SU-DHL-6 (cell line): ENCODE measurements around the gene COX6B1.

Experiments
- H2AFZ ChIP-seq: fragments of 200-600 bp; sonication (generic); 2 replicates; pipeline ENCODE4 v1.6.1; 2014; ENCODE audit warnings: low read depth, mild to moderate bottlenecking, moderate library complexity, mixed read lengths, antibody characterized with exemption, low read length; ENCODE audit not compliant: severe bottlenecking
- H3F3A ChIP-seq: fragments of 200-600 bp; shearing (Covaris generic); 2 replicates; pipeline ENCODE4 v1.6.0; 2016; ENCODE audit warnings: antibody characterized with exemption, mild to moderate bottlenecking; ENCODE audit not compliant: insufficient read depth
- H3K27ac ChIP-seq: fragments of 200-600 bp; sonication (generic); 2 replicates; pipeline ENCODE4 v1.5.1; 2016; ENCODE audit warnings: low read depth, mild to moderate bottlenecking, low read length, moderate library complexity, mixed read lengths
- H3K27me3 ChIP-seq: fragments of 200-600 bp; sonication (generic), shearing (Covaris generic); 2 replicates; pipeline ENCODE4 v1.6.0; 2014; ENCODE audit warnings: mild to moderate bottlenecking, low read length
- H3K36me3 ChIP-seq: fragments of 200-600 bp; sonication (generic); 2 replicates; pipeline ENCODE4 v1.6.1; 2014; ENCODE audit warnings: mild to moderate bottlenecking, low read length, mixed read lengths
- H3K4me2 ChIP-seq: fragments of 300-600, 200-600 bp; shearing (Covaris generic), sonication (generic); 2 replicates; pipeline ENCODE4 v1.6.0; 2014; ENCODE audit warnings: low read length, low read depth, mild to moderate bottlenecking; ENCODE audit not compliant: poor library complexity, severe bottlenecking
- H3K4me3 ChIP-seq: fragments of 200-600 bp; sonication (generic); 2 replicates; pipeline ENCODE4 v1.5.1; 2014; ENCODE audit warnings: antibody characterized with exemption, low read length, mild to moderate bottlenecking, mixed read lengths; ENCODE audit not compliant: insufficient read depth, poor library complexity, severe bottlenecking
- H3K79me2 ChIP-seq: fragments of 200-600 bp; sonication (generic); 2 replicates; pipeline ENCODE4 v1.6.1; 2014; ENCODE audit warnings: mild to moderate bottlenecking, low read length, moderate library complexity; ENCODE audit not compliant: insufficient read depth
- H3K9ac ChIP-seq: fragments of 200-600 bp; sonication (generic); 2 replicates; pipeline ENCODE4 v1.7.0; 2014; ENCODE audit warnings: mild to moderate bottlenecking, low read length
- H3K9me2 ChIP-seq: fragments of 200-600 bp; sonication (generic); replicated peaks from 2 replicates; pipeline ENCODE4 v1.6.1; 2014; ENCODE audit warnings: low read length; ENCODE audit not compliant: insufficient read depth
- H3K9me3 ChIP-seq: fragments of 200-600 bp; sonication (generic); 2 replicates; pipeline ENCODE4 v1.6.1; 2014; ENCODE audit warnings: low read length, mixed read lengths; ENCODE audit not compliant: insufficient read depth
- H4K20me1 ChIP-seq: fragments of 200-600 bp; sonication (generic); 2 replicates; pipeline ENCODE4 v1.6.1; 2014; ENCODE audit warnings: low read depth, mild to moderate bottlenecking, antibody characterized with exemption, low read length, moderate library complexity, mixed read lengths
- EZH2phosphoT487 ChIP-seq: fragments of 200-600 bp; sonication (generic), shearing (Covaris generic); conservative IDR thresholded peaks from 2 replicates; pipeline ENCODE4 v1.6.1; 2018; ENCODE audit warnings: mild to moderate bottlenecking, antibody characterized with exemption, low read length, moderate library complexity, mixed read lengths
- TF ChIP-seq, protein P1 (sequence below): fragments of 200-600 bp; sonication (generic); IDR thresholded peaks from one replicate; pipeline ENCODE4 v1.5.1; 2017; ENCODE audit warnings: antibody characterized with exemption, mild to moderate bottlenecking, low read length, moderate library complexity; ENCODE audit not compliant: insufficient read depth, poor library complexity, severe bottlenecking

Gene COX6B1

DNA sequence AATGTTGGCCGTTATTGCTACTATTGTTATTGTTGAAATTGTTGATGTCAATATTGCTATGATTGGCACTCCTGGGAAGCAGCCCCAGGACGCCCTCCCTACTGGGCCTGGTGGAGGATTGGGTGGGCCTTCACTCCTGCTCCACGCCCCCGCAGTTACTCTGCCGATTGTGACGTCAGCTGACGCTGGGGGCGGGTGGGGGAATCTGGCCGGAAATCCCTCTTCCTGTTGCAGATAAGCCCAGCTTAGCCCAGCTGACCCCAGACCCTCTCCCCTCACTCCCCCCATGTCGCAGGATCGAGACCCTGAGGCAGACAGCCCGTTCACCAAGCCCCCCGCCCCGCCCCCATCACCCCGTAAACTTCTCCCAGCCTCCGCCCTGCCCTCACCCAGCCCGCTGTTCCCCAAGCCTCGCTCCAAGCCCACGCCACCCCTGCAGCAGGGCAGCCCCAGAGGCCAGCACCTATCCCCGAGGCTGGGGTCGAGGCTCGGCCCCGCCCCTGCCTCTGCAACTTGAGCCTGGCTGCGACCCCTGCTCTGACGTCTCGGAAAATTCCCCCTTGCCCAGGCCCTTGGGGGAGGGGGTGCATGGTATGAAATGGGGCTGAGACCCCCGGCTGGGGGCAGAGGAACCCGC lies 6.5 kb upstream of the COX6B1 start, which contains the start of gene ETV2:
Gene ETV2 (plus strand): TSS at position 231 of the 637 bp plus-strand sequence. CDS start 716 bp downstream, outside the sequence.
- Histone ChIP-seq H3K9me2 (no peaks in the 10 kb centered on the region), H3K27ac (no peak within 1 kb of the TSS), H3K4me2 (peak within 1 kb of the TSS; percentile 91), H2AFZ (no peak within 1 kb of the TSS), H3K27me3 (no peaks in the 10 kb centered on the region), H3K79me2 (no peaks in the 10 kb centered on the region), H3K9me3 (no peaks in the 10 kb centered on the region), H3K36me3 (no peaks in the 10 kb centered on the region), H4K20me1 (no peaks in the 10 kb centered on the region), H3K4me3 (no peak within 1 kb of the TSS), H3K9ac (no peak within 1 kb of the TSS), H3F3A (peaks cover 27% of the 10 kb centered on the region)
- TF ChIP-seq EZH2phosphoT487, result no peak
- TF ChIP-seq, protein P1, sequence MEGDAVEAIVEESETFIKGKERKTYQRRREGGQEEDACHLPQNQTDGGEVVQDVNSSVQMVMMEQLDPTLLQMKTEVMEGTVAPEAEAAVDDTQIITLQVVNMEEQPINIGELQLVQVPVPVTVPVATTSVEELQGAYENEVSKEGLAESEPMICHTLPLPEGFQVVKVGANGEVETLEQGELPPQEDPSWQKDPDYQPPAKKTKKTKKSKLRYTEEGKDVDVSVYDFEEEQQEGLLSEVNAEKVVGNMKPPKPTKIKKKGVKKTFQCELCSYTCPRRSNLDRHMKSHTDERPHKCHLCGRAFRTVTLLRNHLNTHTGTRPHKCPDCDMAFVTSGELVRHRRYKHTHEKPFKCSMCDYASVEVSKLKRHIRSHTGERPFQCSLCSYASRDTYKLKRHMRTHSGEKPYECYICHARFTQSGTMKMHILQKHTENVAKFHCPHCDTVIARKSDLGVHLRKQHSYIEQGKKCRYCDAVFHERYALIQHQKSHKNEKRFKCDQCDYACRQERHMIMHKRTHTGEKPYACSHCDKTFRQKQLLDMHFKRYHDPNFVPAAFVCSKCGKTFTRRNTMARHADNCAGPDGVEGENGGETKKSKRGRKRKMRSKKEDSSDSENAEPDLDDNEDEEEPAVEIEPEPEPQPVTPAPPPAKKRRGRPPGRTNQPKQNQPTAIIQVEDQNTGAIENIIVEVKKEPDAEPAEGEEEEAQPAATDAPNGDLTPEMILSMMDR, result no peak

DNA sequence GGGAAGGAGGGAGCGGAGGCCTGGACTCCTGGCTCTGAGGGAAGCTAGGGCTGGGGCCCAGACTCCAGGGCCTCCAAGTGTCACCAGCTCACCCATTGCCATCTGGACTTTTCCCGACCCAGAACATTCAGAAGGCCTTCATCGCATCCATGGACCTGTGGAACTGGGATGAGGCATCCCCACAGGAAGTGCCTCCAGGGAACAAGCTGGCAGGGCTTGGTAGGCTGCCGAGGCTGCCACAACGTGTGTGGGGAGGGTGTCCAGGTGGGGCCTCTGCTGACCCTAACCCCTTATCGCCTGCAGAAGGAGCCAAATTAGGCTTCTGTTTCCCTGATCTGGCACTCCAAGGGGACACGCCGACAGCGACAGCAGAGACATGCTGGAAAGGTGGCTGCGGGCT lies 5.8 kb upstream of the COX6B1 start:
- H3K9me2 ChIP-seq, result no peaks in the 10 kb centered on the region
- TF ChIP-seq, protein P1, result no peak
- no peak for TF ChIP-seq EZH2phosphoT487
- no peaks in the 10 kb centered on the region for H3K79me2 ChIP-seq
- H3K27me3 ChIP-seq, result no peaks in the 10 kb centered on the region
- H3K4me2 ChIP-seq, result peak overlapping the region; percentile 91
- no peaks in the 10 kb centered on the region for H4K20me1 ChIP-seq
- peaks cover 27% of the 10 kb centered on the region for H3F3A ChIP-seq
- no peak overlapping the region for H3K9ac ChIP-seq
- H2AFZ ChIP-seq, result no peak overlapping the region
- H3K4me3 ChIP-seq, result no peak overlapping the region
- no peak overlapping the region for H3K27ac ChIP-seq
- H3K36me3 ChIP-seq, result no peaks in the 10 kb centered on the region
- no peaks in the 10 kb centered on the region for H3K9me3 ChIP-seq

DNA sequence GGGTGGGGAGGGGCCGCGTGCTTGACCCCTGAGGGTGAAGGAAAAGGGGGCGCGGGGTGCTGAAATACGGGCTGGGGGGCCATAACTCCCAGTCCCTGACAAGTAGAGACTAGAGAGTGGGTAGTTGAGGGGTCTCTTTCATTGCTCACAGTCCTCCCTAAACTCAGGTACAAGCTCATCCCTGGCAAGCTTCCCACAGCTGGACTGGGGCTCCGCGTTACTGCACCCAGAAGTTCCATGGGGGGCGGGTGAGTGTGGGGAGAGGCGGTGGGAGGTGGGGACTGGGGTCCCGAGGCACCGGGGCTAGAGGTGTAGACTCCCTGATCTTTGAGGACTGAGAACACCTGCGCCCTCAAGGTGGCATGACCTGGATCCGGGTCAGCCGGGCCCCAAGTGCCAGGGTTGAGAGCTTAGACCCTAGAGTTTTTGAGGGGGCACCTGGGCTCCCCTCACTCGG lies 5.3 kb upstream of the COX6B1 start:
- Histone ChIP-seq H3K4me2 (peak overlapping the region; percentile 91), H3K27ac (0 out of 2 replicates have a peak overlapping the region, but pooled peaks have one; percentile 70), H3K4me3 (peak overlapping the region; percentile 61), H3K27me3 (no peaks in the 10 kb centered on the region), H3K79me2 (no peaks in the 10 kb centered on the region), H3F3A (peaks cover 27% of the 10 kb centered on the region), H2AFZ (peak overlapping the region; percentile 75), H3K9ac (peak overlapping the region; percentile 65), H3K36me3 (no peaks in the 10 kb centered on the region), H4K20me1 (no peaks in the 10 kb centered on the region), H3K9me3 (no peaks in the 10 kb centered on the region), H3K9me2 (no peaks in the 10 kb centered on the region)
- TF ChIP-seq, protein P1, result no peak
- no peak for TF ChIP-seq EZH2phosphoT487
